Colonic mucosa (tissue), 4 donors: ENCODE measurements around the gene TUBG2. TPM values are rescaled to one million over a fixed set of nuclear protein-coding genes. Genes with fewer than 3 reads are reported as not detected.

Source experiments
- DNase-seq: peaks from one replicate; pipeline ENCODE4 v3.0.0-alpha.2; 2020
- H3K27ac ChIP-seq: fragments of 200-600 bp; one replicate; pipeline ENCODE4 v1.8.0; 2021
- H3K27me3 ChIP-seq: fragments of 200-600 bp; one replicate; pipeline ENCODE4 v1.8.0; 2021
- H3K36me3 ChIP-seq: fragments of 200-600 bp; one replicate; pipeline ENCODE4 v1.8.0; 2021
- H3K4me1 ChIP-seq: fragments of 200-600 bp; one replicate; pipeline ENCODE4 v1.8.0; 2021; ENCODE audit warnings: mild to moderate bottlenecking
- H3K4me3 ChIP-seq: fragments of 200-600 bp; one replicate; pipeline ENCODE4 v1.8.0; 2021
- H3K9ac ChIP-seq, 2 donors: one replicate each; pipeline ENCODE4 v1.7.0; 2013; ENCODE audit warnings: control low read depth in 2 of 2, low read depth in 2 of 2, low read length in 2 of 2
- H3K9me3 ChIP-seq: fragments of 200-600 bp; one replicate; pipeline ENCODE4 v1.8.0; 2021
- intact Hi-C: fragments of 100-400 bp; cut with DNase I; formaldehyde crosslinking; loops from one replicate; pipeline ENCODE4 v1.14.1; 2022
- total RNA-seq, 2 donors: library from RNA; stranded (reverse); fragmentation: NEBNext Ultra II Directional in 1 of 2; extraction: Animal tissue kit (Norgen Biotek cat#: 25700) in 1 of 2; gene quantifications; one replicate each; pipeline ENCODE4 v1.2.1, GENCODE V29; 2021
- TF ChIP-seq, protein P1 (sequence below): fragments of 200-600 bp; IDR thresholded peaks from one replicate; pipeline ENCODE4 v1.8.0; 2022; ENCODE audit warnings: antibody characterized with exemption, mild to moderate bottlenecking
- donor health status: healthy.
- donor health status: DM: no; HTN: no; CAD: no.
- donor health status: DM: no; HTN: no; CAD: no.

Gene TUBG2
- total RNA-seq, 2 donors from 2014 or later: 5.6 to 7.7 TPM

DNA sequence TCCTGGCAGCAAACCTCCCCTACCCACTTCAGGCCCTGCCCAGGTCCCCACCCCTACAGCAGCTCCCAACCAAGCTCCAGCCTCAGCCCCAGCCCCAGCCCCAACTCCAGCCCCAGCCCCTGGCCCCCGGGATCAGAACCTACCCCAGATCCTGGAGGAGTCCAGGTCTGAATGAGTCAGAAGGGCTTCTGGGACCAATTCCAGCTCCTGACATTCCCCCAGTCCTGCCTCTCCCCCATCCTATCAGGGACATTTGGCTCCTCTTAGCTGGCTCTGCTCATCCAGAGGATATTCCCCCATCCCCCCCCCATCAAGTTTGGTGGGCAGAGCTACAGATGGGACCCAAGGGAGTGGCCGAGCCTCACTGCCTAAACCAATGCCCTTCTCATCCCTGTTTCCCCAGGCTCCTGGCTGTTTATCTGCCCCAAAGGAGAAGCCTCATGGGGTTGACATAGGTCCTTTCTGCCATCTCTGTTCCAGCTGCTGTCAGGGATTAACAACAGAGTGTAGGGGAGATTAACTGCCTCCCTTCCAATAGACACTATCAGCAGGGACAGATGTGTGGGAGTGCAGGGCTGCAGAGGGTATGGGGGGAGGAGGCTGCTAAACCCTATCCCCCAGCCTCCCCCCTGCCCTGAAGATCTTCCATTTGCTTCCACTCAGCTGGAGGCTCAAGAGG is 39.8 kb downstream of the TUBG2 start:
- H3K9ac ChIP-seq: no peak overlapping the region
- H3K9me3 ChIP-seq: no peaks in the 10 kb centered on the region
- no peak overlapping the region for H3K27ac ChIP-seq
- peak; percentile 27 for DNase-seq
- no peak overlapping the region for H3K4me3 ChIP-seq
- H3K36me3 ChIP-seq: no peaks in the 10 kb centered on the region
- no peaks in the 10 kb centered on the region for H3K27me3 ChIP-seq
- no peaks in the 10 kb centered on the region for H3K4me1 ChIP-seq
- intact Hi-C loops: no loop called here
- TF ChIP-seq, protein P1, sequence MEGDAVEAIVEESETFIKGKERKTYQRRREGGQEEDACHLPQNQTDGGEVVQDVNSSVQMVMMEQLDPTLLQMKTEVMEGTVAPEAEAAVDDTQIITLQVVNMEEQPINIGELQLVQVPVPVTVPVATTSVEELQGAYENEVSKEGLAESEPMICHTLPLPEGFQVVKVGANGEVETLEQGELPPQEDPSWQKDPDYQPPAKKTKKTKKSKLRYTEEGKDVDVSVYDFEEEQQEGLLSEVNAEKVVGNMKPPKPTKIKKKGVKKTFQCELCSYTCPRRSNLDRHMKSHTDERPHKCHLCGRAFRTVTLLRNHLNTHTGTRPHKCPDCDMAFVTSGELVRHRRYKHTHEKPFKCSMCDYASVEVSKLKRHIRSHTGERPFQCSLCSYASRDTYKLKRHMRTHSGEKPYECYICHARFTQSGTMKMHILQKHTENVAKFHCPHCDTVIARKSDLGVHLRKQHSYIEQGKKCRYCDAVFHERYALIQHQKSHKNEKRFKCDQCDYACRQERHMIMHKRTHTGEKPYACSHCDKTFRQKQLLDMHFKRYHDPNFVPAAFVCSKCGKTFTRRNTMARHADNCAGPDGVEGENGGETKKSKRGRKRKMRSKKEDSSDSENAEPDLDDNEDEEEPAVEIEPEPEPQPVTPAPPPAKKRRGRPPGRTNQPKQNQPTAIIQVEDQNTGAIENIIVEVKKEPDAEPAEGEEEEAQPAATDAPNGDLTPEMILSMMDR: no peak

DNA sequence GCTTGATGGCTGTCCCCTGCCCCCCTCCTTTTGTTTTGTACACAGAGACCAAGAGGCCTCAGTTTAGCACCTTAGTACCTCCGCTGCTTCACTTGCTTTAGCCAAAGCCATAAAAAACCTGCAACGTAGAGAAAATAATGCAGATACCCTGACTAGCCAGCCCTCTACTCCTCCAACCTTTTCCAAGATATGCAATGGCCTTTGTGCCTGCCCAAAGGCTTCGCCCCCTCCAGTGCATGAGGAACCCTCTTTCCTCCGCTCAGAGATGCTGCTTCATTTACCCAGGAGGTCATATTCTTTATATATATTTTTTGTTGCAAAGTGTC is 40.3 kb downstream of the TUBG2 start:
- DNase-seq: no peak
- H3K4me3 ChIP-seq: no peak overlapping the region
- H3K27ac ChIP-seq: no peak overlapping the region
- H3K4me1 ChIP-seq: no peaks in the 10 kb centered on the region
- H3K9me3 ChIP-seq: no peaks in the 10 kb centered on the region
- TF ChIP-seq, protein P1: no peak
- intact Hi-C loops: no loop called here
- H3K36me3 ChIP-seq: peaks cover 2% of the 10 kb centered on the region
- H3K27me3 ChIP-seq: no peaks in the 10 kb centered on the region
- H3K9ac ChIP-seq: no peak overlapping the region

DNA sequence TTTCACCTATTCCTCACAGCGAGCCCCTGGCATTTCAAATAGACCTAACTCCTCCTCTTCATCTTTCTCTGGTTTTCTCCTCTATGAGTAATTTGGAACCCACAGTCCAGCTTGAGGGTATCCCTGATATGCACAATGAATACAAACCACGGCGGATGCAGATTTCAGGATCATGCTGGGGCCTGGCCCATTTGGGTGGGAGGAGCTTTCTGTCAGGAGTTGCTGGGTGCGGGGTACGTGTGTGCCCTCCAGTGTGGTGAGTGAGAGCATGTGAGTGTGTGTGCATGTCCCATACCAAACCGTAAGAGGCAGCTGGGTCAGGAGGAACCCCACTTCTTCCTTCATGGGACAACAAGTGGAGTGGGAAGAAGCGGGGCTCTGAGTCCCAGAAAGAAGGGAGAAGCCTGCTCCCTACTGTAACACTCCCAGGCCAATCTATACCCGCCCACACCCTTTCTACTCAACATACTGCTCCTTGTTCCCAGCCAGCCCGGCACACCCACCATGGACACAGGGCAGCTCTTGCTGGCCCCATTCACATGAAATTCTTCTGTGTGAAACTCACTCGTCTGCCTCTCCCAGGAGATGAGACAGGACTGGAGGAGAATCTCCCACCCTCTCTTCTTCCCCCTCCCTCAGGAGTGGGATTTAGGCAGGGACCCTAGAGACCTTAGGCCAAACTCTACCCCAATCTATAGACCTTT is 41.7 kb downstream of the TUBG2 start:
- intact Hi-C loops: no loop called here
- Histone ChIP-seq H3K4me3 (no peak overlapping the region), H3K27me3 (no peaks in the 10 kb centered on the region), H3K9ac (no peak overlapping the region), H3K4me1 (no peaks in the 10 kb centered on the region), H3K36me3 (peaks cover 7% of the 10 kb centered on the region), H3K9me3 (no peaks in the 10 kb centered on the region), H3K27ac (no peak overlapping the region)
- DNase-seq: no peak
- TF ChIP-seq, protein P1: no peak

DNA sequence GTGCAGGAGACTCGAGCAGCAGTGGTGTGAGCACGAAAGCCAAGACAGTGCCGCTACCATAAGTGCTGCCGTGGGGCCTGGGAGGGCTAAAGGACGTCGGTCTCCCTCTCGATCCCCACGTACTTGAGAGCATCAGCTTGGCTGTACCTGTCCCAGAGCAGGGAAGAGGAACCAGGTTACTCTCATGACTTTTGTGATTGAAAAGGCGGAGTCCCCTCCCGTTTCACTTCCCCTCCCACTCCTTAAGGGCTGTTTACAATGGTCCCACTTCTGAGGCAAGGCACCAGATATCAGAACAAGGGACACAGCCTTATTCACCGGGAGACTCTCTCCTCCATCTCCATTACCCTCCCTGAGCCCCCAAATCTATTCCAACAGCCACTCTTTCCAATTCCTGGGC is 43.4 kb downstream of the TUBG2 start:
- TF ChIP-seq, protein P1: no peak
- Histone ChIP-seq H3K9me3 (no peaks in the 10 kb centered on the region), H3K36me3 (peaks cover 12% of the 10 kb centered on the region), H3K27me3 (no peaks in the 10 kb centered on the region), H3K27ac (no peak overlapping the region), H3K9ac (no peak overlapping the region), H3K4me1 (no peaks in the 10 kb centered on the region), H3K4me3 (no peak overlapping the region)
- intact Hi-C loops: no loop called here
- no peak for DNase-seq

DNA sequence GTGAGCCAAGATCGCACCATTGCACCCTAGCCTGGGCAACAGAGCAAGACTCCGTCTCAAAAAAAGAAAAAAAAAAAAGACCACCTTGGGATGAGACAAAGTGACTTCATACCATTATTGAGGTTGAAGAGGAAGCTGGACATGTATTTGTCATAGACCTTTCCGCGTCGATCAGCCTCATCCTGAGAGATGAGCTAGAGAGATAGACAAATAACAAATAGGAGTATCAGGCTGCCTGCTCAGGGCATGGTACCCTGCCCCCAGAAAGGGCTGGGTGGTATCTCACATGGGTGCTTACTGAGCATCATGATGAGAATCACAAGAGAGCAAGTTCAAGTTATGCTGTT is 45.4 kb downstream of the TUBG2 start:
- Histone ChIP-seq H3K36me3 (peaks cover 14% of the 10 kb centered on the region), H3K9ac (no peak overlapping the region), H3K9me3 (no peaks in the 10 kb centered on the region), H3K4me1 (no peaks in the 10 kb centered on the region), H3K27ac (no peak overlapping the region), H3K4me3 (no peak overlapping the region), H3K27me3 (no peaks in the 10 kb centered on the region)
- no peak for DNase-seq
- intact Hi-C loops: no loop called here
- TF ChIP-seq, protein P1: no peak
